Trophoblast cell (in vitro differentiated cells and primary cell): ENCODE results near the gene ANKK1.

ENCODE experiments used
- DNase-seq, 2 donors: peaks; one replicate each; pipeline ENCODE4 v3.0.0-alpha.2; 2016
- H2AFZ ChIP-seq: 2 replicates; pipeline ENCODE4 v1.6.1; 2013; ENCODE audit warnings: low read length, moderate library complexity, mild to moderate bottlenecking; ENCODE audit not compliant: insufficient read depth, poor library complexity
- H2AK5ac ChIP-seq: 2 replicates; pipeline ENCODE4 v1.6.1; 2013; ENCODE audit warnings: mild to moderate bottlenecking, low read length
- H2BK120ac ChIP-seq: 2 replicates; pipeline ENCODE4 v1.6.1; 2013; ENCODE audit warnings: low read length, mild to moderate bottlenecking, moderate library complexity; ENCODE audit not compliant: insufficient read depth, poor library complexity
- H2BK12ac ChIP-seq: 2 replicates; pipeline ENCODE4 v1.6.1; 2013; ENCODE audit warnings: mild to moderate bottlenecking, low read length, moderate library complexity
- H2BK5ac ChIP-seq: 2 replicates; pipeline ENCODE4 v1.6.1; 2013; ENCODE audit warnings: low read length, low read depth, moderate library complexity, mild to moderate bottlenecking; ENCODE audit not compliant: poor library complexity
- H3K14ac ChIP-seq: 2 replicates; pipeline ENCODE4 v1.6.1; 2013; ENCODE audit warnings: mild to moderate bottlenecking, low read length
- H3K18ac ChIP-seq: 2 replicates; pipeline ENCODE4 v1.6.1; 2013; ENCODE audit warnings: mild to moderate bottlenecking, low read length
- H3K23ac ChIP-seq: 2 replicates; pipeline ENCODE4 v1.6.1; 2013; ENCODE audit warnings: low read length
- H3K27ac ChIP-seq: 2 replicates; pipeline ENCODE4 v1.5.1; 2013; ENCODE audit warnings: low read depth, mild to moderate bottlenecking, inconsistent platforms, low read length, moderate library complexity
- H3K27me3 ChIP-seq: 2 replicates; pipeline ENCODE4 v1.6.1; 2013; ENCODE audit warnings: inconsistent platforms, mild to moderate bottlenecking, low read length, moderate library complexity; ENCODE audit not compliant: insufficient read depth
- H3K36me3 ChIP-seq, 2 experiments: 1 replicate in 1 of 2; 2 replicates in 1 of 2; pipeline ENCODE4 v1.6.1; 2013; ENCODE audit warnings: low read length in 2 of 2, mild to moderate bottlenecking in 2 of 2, moderate library complexity in 1 of 2; ENCODE audit not compliant: insufficient read depth in 2 of 2, control insufficient read depth in 1 of 2
- H3K4ac ChIP-seq: 2 replicates; pipeline ENCODE4 v1.6.1; 2013; ENCODE audit warnings: low read depth, mild to moderate bottlenecking, low read length, moderate library complexity
- H3K4me1 ChIP-seq, 2 experiments: 1 replicate in 1 of 2; 2 replicates in 1 of 2; pipeline ENCODE4 v1.6.1; 2013; ENCODE audit warnings: low read length in 2 of 2, mild to moderate bottlenecking in 2 of 2, moderate library complexity in 1 of 2; ENCODE audit not compliant: insufficient read depth in 2 of 2, control insufficient read depth in 1 of 2
- H3K4me2 ChIP-seq: 2 replicates; pipeline ENCODE4 v1.6.1; 2013; ENCODE audit warnings: inconsistent platforms, mild to moderate bottlenecking, low read length, moderate library complexity
- H3K4me3 ChIP-seq: 2 replicates; pipeline ENCODE4 v1.5.1; 2013; ENCODE audit warnings: mild to moderate bottlenecking, low read depth, low read length, inconsistent platforms
- H3K79me1 ChIP-seq: one replicate; pipeline ENCODE4 v1.6.1; 2013; ENCODE audit warnings: low read length
- H3K79me2 ChIP-seq: 2 replicates; pipeline ENCODE4 v1.6.1; 2013; ENCODE audit warnings: low read length, mild to moderate bottlenecking; ENCODE audit not compliant: control insufficient read depth, insufficient read depth, poor library complexity
- H3K9ac ChIP-seq: 2 replicates; pipeline ENCODE4 v1.6.1; 2013; ENCODE audit warnings: mild to moderate bottlenecking, low read length
- H3K9me3 ChIP-seq: 2 replicates; pipeline ENCODE4 v1.6.1; 2013; ENCODE audit warnings: low read depth, mild to moderate bottlenecking, control low read depth, inconsistent platforms, low read length; ENCODE audit not compliant: insufficient read depth
- H4K12ac ChIP-seq: 2 replicates; pipeline ENCODE4 v1.6.1; 2013; ENCODE audit warnings: low read depth, mild to moderate bottlenecking, low read length, moderate library complexity
- H4K8ac ChIP-seq: 2 replicates; pipeline ENCODE4 v1.6.1; 2013; ENCODE audit warnings: low read depth, mild to moderate bottlenecking, low read length, moderate library complexity
- H4K91ac ChIP-seq: one replicate; pipeline ENCODE4 v1.6.1; 2013; ENCODE audit warnings: low read depth, mild to moderate bottlenecking, low read length, moderate library complexity
- WGBS: extraction: QIAGEN DNeasy Blood & Tissue Kit; methylation state at CpG from one replicate; pipeline ENCODE4 v1.1.7; 2013; ENCODE audit warnings: missing lambda C conversion rate; ENCODE audit not compliant: insufficient read length, insufficient coverage; ENCODE audit errors: extremely low coverage; 5-methylcytosine and 5-hydroxymethylcytosine counted together

Gene ANKK1

GRCh38 chr11:113363996-113364641 lies 23.5 kb upstream of the ANKK1 start:
- Histone ChIP-seq H3K4me3 (no peak overlapping the region), H3K9me3 (peaks cover 2% of the 10 kb centered on the region), H4K8ac (no peak overlapping the region), H3K4me2 (no peak overlapping the region), H3K23ac (no peak overlapping the region), H4K12ac (no peak overlapping the region), H3K4me1 (no peaks in the 10 kb centered on the region), H4K91ac (no peak overlapping the region), H3K9ac (no peak overlapping the region), H3K4ac (no peak overlapping the region), H3K36me3 (peaks cover 11 to 22% of the 10 kb centered on the region in 2 experiments), H2BK120ac (no peak overlapping the region), H2BK5ac (no peak overlapping the region), H3K79me2 (no peaks in the 10 kb centered on the region), H3K27ac (no peak overlapping the region), H3K27me3 (no peaks in the 10 kb centered on the region), H2AFZ (no peak overlapping the region), H2AK5ac (no peak overlapping the region), H3K14ac (no peak overlapping the region), H2BK12ac (no peak overlapping the region), H3K18ac (no peak overlapping the region), H3K79me1 (no peaks in the 10 kb centered on the region)
- WGBS: no CpG with 5 or more reads among the region's 7 CpGs
- no peak for DNase-seq

DNA sequence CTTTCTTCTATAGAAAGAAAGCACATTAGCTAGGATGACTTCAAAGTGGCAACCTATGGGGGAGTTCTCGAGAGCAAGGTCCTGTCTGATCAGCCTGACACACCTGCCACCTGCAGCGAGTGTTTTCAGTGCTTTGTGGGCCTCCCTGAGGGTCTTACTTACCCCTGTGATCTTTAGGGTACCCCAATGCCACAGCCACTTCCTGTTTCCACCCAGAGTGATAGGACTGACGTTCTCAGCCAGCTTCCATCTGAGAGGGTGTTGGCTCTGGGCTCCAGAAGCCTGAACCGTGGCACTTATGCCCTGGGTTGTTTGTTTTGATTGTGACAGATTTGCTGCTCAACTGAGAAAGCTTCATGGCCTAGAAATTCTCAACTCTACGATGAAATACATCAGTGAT lies 21.7 kb upstream of the ANKK1 start:
- H3K4me2 ChIP-seq: no peak overlapping the region
- H2BK5ac ChIP-seq: no peak overlapping the region
- no peak overlapping the region for H2AK5ac ChIP-seq
- DNase-seq: no peak
- WGBS: no CpG with 5 or more reads among the region's 5 CpGs
- H3K9me3 ChIP-seq: peaks cover 3% of the 10 kb centered on the region
- no peak overlapping the region for H3K18ac ChIP-seq
- no peak overlapping the region for H3K9ac ChIP-seq
- H4K12ac ChIP-seq: no peak overlapping the region
- H3K4ac ChIP-seq: no peak overlapping the region
- no peak overlapping the region for H2BK12ac ChIP-seq
- H3K79me2 ChIP-seq: no peaks in the 10 kb centered on the region
- H4K8ac ChIP-seq: no peak overlapping the region
- H3K36me3 ChIP-seq: peaks cover 7 to 17% of the 10 kb centered on the region in 2 experiments
- H3K4me3 ChIP-seq: no peak overlapping the region
- no peak overlapping the region for H2AFZ ChIP-seq
- H3K4me1 ChIP-seq: no peaks in the 10 kb centered on the region
- H4K91ac ChIP-seq: no peak overlapping the region
- H3K14ac ChIP-seq: no peak overlapping the region
- H2BK120ac ChIP-seq: no peak overlapping the region
- H3K27ac ChIP-seq: no peak overlapping the region
- no peaks in the 10 kb centered on the region for H3K79me1 ChIP-seq
- no peaks in the 10 kb centered on the region for H3K27me3 ChIP-seq
- no peak overlapping the region for H3K23ac ChIP-seq

GRCh38 chr11:113369411-113369810 lies 18.2 kb upstream of the ANKK1 start:
- H3K14ac ChIP-seq: no peak overlapping the region
- no peak overlapping the region for H2BK12ac ChIP-seq
- H3K27ac ChIP-seq: no peak overlapping the region
- no peak overlapping the region for H3K4me3 ChIP-seq
- no peak overlapping the region for H3K9ac ChIP-seq
- H3K27me3 ChIP-seq: no peaks in the 10 kb centered on the region
- peaks cover 6 to 8% of the 10 kb centered on the region in 2 experiments for H3K36me3 ChIP-seq
- H3K79me2 ChIP-seq: no peaks in the 10 kb centered on the region
- H4K91ac ChIP-seq: no peak overlapping the region
- no peak overlapping the region for H2BK120ac ChIP-seq
- no peak overlapping the region for H4K8ac ChIP-seq
- H3K4ac ChIP-seq: no peak overlapping the region
- H2AK5ac ChIP-seq: no peak overlapping the region
- H3K79me1 ChIP-seq: no peaks in the 10 kb centered on the region
- no peak overlapping the region for H3K23ac ChIP-seq
- H3K4me2 ChIP-seq: no peak overlapping the region
- no peak overlapping the region for H2BK5ac ChIP-seq
- H3K4me1 ChIP-seq: no peaks in the 10 kb centered on the region
- H3K18ac ChIP-seq: no peak overlapping the region
- no peak overlapping the region for H2AFZ ChIP-seq
- DNase-seq: no peak
- H4K12ac ChIP-seq: no peak overlapping the region
- peaks cover 1% of the 10 kb centered on the region for H3K9me3 ChIP-seq
- no CpG with 5 or more reads among the region's 3 CpGs for WGBS

- Histone ChIP-seq H3K23ac (no peak overlapping the region), H3K4me1 (no peaks in the 10 kb centered on the region), H3K4ac (no peak overlapping the region), H3K4me2 (no peak overlapping the region), H4K12ac (no peak overlapping the region), H2BK120ac (no peak overlapping the region), H3K79me2 (no peaks in the 10 kb centered on the region), H3K14ac (no peak overlapping the region), H4K8ac (no peak overlapping the region), H2AK5ac (no peak overlapping the region), H3K18ac (no peak overlapping the region), H3K27ac (no peak overlapping the region), H3K9me3 (peaks cover 1% of the 10 kb centered on the region), H3K9ac (no peak overlapping the region), H2BK5ac (no peak overlapping the region), H3K4me3 (no peak overlapping the region), H3K27me3 (no peaks in the 10 kb centered on the region), H3K36me3 (peaks cover 3 to 5% of the 10 kb centered on the region in 2 experiments), H2AFZ (no peak overlapping the region), H4K91ac (no peak overlapping the region), H3K79me1 (no peaks in the 10 kb centered on the region), H2BK12ac (no peak overlapping the region)
- DNase-seq: no peak
- no CpG with 5 or more reads among the region's 5 CpGs for WGBS
Measured at GRCh38 chr11:113370634-113371033, 16.9 kb upstream of the ANKK1 start.
